NCI-H2227 treated with DMSO at 0.1 percent for 48 hours (cell line): Measurements from ENCODE around the gene GP5.

Experiments
- DNase-seq: peaks from one replicate; lab custom pipeline; 2025; lab: John Stamatoyannopoulos, UW

Gene GP5

GRCh38 chr3:194375473-194376240 lies 23.4 kb downstream of the GP5 start:
- DNase-seq = peak; percentile 52

DNA sequence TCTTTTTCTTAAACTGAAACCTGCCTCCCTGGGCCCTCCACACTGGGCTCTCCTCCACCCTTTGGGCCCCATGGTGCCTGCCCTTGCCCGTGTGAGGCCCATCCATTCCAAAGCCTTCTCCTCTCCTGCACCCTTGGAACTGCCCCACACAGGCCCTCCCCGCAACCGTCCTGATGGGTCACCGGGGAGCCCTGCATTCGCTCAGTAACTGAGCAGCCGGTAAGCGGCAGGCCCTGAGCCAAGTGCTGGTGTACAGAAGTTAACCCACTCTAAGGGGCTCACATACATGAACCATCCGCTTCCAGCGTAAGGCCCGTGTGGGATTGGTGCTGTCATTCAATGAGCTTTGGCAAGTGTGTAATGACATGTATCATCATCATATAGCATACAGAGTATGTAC lies 24.1 kb downstream of the GP5 start:
- DNase-seq = no peak

DNA sequence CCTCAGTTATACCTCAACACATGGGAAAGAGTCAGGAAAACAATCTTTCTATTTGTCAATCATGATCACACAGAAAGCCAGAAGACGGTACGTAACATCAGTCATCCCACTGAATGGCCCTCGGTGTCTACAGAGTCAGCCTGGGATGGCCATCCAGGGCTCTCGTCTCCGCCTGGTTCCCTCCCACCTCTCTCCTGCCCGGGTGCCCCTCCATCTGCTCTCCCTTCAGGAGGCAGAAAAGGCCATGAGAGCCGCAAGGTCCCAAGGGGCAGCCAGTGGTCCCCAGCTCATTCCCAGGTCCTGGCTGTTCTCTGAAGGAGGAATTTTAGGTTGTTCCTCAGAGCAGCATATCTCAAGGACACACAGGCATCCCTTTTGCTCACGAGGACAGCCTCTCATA lies 25.2 kb downstream of the GP5 start:
- no peak for DNase-seq

- DNase-seq = no peak
These were observed 26.0 kb downstream of the GP5 start for GRCh38 chr3:194373028-194373427.

DNA sequence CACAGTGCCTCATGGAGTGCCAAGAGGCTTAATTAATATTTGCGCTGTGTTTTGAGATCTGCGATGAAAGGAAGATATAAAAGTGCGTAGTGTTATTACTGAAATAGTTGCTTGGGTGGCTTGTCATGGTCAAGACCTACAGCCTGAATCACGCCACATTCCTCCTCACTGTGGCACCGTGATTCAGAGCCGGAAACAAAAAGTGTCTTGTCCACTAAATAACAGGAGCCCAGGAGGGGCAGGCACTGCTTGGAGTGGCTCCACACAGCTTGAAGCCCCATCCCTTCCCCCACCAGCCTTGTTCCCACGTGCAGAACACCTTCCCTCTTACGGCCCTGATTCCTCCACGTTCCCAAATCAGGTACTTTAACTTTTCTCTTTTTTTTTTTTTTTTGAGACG lies 28.3 kb downstream of the GP5 start:
- no peak for DNase-seq

- DNase-seq = no peak
These were observed 29.4 kb downstream of the GP5 start, which contains the start of gene LRRC15 for GRCh38 chr3:194369522-194370279. LRRC15 (minus strand) TSS chr3:194369743; CDS start chr3:194361043, 8,700 bp downstream.

- DNase-seq = no peak
These were observed 30.1 kb downstream of the GP5 start for GRCh38 chr3:194368918-194369317.

DNA sequence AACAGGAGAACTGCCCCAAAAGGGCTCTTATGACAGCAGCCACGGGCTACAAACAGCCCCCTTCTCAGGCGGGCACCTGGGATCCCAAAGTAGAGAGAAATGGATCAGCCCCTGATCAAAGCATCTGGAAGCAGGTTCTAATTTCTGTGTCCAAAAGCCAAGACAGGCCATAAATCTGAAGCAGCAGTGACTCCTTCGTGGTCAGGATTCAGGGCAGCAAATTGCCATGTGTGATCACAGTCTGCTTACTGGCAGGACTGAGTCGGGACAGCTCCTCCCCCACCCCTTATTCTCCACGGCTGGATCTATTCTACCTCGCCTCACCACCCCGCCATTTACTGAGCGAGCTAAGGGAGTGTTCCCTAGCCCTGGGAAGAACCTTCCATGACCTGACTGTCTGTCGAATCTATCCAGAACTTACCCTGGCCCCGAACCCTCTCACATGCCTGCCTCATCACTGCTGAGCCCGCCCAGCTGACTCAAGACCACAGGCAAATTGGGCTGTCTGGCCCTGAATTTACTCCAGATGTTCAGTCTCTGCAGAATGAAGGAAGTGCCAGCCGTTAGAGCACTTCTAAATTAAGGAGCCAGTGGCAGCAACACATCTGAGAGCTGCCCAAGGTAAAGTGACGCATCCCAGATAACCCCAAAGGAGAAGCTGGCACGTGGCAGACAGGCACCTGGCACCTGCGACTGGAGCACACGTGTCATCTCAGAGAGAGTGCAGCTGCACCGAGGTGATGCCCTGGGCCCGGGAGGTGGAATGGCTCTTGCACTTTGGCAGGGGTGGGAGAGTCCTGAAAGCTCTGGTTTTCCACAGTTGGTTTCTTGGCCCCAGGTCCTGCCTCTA lies 30.8 kb downstream of the GP5 start:
- no peak for DNase-seq

GRCh38 chr3:194365978-194366490 lies 33.0 kb downstream of the GP5 start:
- DNase-seq = no peak

GRCh38 chr3:194365526-194365925 lies 33.5 kb downstream of the GP5 start:
- no peak for DNase-seq

DNA sequence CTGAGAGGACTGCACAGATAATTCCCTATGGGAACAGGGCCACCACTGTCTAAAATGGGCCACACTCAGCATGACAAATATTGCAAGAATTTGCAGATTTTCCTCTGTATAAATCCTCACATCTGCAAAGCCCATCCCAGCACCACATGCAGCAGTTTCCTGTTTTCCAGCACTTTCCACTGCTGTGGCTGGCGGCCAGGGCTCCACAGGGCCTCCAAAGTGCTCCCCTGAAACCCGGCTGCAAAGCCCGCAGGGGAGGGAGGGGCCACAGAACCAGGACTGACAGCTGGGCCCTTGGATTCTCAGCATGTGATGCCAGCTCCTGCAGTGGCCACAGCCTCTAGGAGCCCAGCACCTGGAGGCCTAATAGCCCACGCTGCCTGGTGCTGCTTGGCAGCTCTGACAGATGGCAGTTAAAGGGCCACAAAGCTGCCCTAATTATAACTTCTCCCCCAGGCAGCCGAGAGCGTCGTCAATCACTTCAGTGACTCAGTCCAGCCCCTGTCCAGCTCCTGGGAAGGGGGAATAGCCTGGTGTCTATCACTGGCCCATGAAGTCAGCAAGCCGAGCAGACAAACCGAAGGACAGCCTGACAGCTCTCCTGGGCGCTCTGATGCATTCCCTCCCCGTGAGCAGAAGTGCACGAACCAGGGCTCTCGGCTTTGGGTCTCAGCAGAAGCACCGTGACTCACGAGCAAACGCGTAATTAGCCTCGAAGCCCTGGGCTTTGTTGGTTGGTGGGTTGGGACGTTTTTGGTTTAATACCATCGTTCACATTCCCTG lies 34.2 kb downstream of the GP5 start:
- peak; percentile 68 for DNase-seq

DNA sequence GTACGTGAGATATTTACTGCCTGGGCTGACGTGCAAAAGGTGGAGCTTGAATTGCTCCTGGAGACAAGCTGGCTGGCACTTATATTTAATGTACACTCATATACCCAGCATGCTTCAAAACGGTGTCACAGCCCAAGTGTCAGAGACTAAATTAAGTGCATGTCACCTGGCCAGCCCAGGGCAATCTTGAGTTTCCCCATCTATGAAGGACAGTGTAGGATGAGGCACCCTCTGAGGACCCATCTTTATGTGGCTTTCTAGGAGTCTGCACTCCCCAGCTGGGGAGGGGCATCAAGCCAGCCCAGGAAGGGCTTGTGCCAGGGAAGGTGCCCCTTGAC lies 34.8 kb downstream of the GP5 start:
- no peak for DNase-seq

- no peak for DNase-seq
These were observed 38.5 kb downstream of the GP5 start for GRCh38 chr3:194360568-194360967.

DNA sequence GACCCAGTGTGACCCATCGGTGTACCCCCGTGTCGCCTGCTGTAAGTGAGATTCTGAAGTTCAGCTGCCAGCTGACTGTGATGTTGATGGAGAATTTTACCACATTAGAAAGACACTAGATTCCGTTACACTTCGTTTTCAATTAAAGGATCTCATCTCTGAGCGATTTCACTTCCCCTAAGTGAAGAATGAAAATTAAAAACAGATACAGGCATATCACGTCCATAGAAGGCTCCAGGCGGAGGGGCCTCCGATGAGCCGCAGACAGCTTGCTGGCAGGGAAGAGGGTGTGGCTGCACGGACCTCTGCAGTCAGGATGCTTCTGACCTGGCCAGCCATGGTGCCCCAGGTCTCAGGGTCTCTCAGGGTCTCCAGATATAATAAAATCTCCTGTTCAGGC lies 41.4 kb downstream of the GP5 start:
- no peak for DNase-seq

DNA sequence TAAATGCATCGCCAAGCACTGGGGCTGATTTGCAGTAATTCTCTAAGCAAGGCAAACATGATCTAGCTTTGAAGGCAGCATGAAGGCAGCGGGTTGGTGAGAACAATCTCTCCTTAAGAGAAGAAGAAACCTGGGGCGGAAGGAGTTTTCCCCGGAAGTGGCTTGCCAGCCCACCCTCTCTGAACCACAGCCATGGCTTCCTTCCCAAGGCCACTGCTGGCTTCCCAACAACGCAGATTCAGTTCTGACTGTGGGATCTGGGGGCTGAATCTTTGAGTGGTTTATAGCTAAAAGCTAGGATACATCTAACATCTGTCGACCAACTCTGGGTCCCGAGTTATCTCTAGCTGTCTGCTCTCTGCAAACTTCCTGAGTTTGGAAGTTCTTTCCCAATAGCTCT lies 43.7 kb downstream of the GP5 start:
- DNase-seq = no peak

DNA sequence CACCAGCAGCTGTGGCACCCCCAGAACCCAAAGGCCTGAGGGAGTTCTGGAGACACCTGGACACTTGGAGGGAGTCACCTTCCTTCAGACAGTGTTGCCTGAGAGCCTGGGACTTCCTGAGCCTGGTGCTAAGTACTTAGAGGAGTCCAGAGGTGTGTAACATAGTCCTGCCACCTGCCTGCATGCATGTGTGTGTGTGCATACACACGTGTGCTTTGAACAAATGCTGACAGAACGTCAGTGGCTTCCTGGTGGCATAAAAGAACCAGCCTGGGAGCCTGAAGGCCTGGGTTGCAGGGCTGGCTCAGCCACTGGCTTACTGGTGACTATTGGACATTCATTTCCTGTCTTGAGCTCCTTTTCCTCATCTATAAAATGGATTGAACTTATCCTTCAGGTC lies 44.8 kb downstream of the GP5 start:
- no peak for DNase-seq

- no peak for DNase-seq
These were observed 46.3 kb downstream of the GP5 start for GRCh38 chr3:194352667-194353246.

- no peak for DNase-seq
These were observed 47.0 kb downstream of the GP5 start for GRCh38 chr3:194351952-194352536.

GRCh38 chr3:194351080-194351672 lies 47.9 kb downstream of the GP5 start, which contains the start of gene CPN2:
CPN2 (minus strand) TSS chr3:194351328; CDS start chr3:194342702, 8,626 bp downstream.
- DNase-seq = no peak

DNA sequence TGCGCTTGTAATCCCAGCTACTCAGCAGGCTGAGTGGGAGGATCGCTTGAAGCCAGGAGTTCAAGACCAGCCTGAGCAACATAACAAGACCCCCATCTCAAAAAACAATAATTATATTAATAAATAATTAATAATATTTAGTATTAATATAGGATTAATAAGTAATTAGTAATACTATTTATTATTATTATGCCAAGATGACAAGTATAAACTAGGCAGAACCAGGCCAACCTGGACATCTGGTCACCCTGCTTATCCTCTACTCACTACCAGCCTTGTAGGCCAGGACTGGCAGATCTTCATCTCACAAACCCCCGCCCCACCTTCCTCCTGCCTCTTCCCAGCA lies 48.4 kb downstream of the GP5 start:
- DNase-seq = no peak
